Spleen (tissue), 11 donors: ENCODE results near the gene TPM1. TPM values are rescaled to one million over a fixed set of nuclear protein-coding genes. Genes with fewer than 3 reads are reported as not detected.
A peak's percentile ranks its signal among the peaks of the same experiment; 100 is the strongest.

ENCODE experiments used
- DNase-seq: peaks from one replicate; pipeline ENCODE4 v3.0.0-alpha.2; 2020
- H3K27ac ChIP-seq, 8 donors: fragments of 200-600 bp; sonication (generic) in 7 of 8; 1 replicate in 4 of 8; 2 replicates in 4 of 8; pipeline versions ENCODE4 v1.5.0 to v1.8.0; 2016 to 2021; ENCODE audit warnings: inconsistent platforms in 4 of 8, mild to moderate bottlenecking in 4 of 8, moderate library complexity in 1 of 8
- H3K27me3 ChIP-seq, 7 donors: fragments of 200-600 bp; sonication (generic) in 6 of 7; replicated peaks in 1 of 7; 1 replicate in 4 of 7; 2 replicates in 3 of 7; pipeline versions ENCODE4 v1.5.0 to v1.8.0; 2016 to 2021; ENCODE audit warnings: inconsistent platforms in 3 of 7, mild to moderate bottlenecking in 1 of 7
- H3K36me3 ChIP-seq, 6 donors: fragments of 200-600 bp; sonication (generic) in 5 of 6; 1 replicate in 4 of 6; 2 replicates in 2 of 6; pipeline versions ENCODE4 v1.5.0 to v1.8.0; 2016 to 2021; ENCODE audit warnings: inconsistent platforms in 2 of 6
- H3K4me1 ChIP-seq, 6 donors: fragments of 200-600 bp; sonication (generic) in 5 of 6; 1 replicate in 3 of 6; 2 replicates in 3 of 6; pipeline versions ENCODE4 v1.5.0 to v1.8.0; 2016 to 2021; ENCODE audit warnings: inconsistent platforms in 3 of 6
- H3K4me3 ChIP-seq, 8 donors: fragments of 200-600 bp; sonication (generic) in 7 of 8; 1 replicate in 4 of 8; 2 replicates in 4 of 8; pipeline versions ENCODE4 v1.5.0 to v1.8.0; 2016 to 2021; ENCODE audit warnings: inconsistent platforms in 4 of 8, mild to moderate bottlenecking in 4 of 8, moderate library complexity in 2 of 8
- H3K9me3 ChIP-seq, 8 donors: fragments of 200-600 bp; sonication (generic) in 7 of 8; 1 replicate in 4 of 8; 2 replicates in 4 of 8; pipeline versions ENCODE4 v1.5.0 to v1.8.0; 2016 to 2021; ENCODE audit warnings: inconsistent platforms in 4 of 8
- CTCF ChIP-seq, 11 experiments: fragments of 200-600 bp in 7 of 11; fragments of 450-650 bp in 4 of 11; sonication (generic) in 4 of 11; IDR thresholded peaks in 8 of 11; conservative IDR thresholded peaks in 3 of 11; 1 replicate in 7 of 11; 2 replicates in 4 of 11; pipeline versions ENCODE4 v1.4.0 to v1.8.0; 2016 to 2021; ENCODE audit warnings: antibody characterized with exemption in 11 of 11, inconsistent platforms in 4 of 11, mild to moderate bottlenecking in 1 of 11
- POLR2A ChIP-seq, 3 donors: fragments of 450-650 bp; IDR thresholded peaks; one replicate each; pipeline ENCODE4 v1.5.1; 2017; ENCODE audit warnings: antibody characterized with exemption in 3 of 3, mild to moderate bottlenecking in 1 of 3
- POLR2AphosphoS5 ChIP-seq, 3 donors: sonication (generic); formaldehyde crosslinking; IDR thresholded peaks; one replicate each; pipeline ENCODE4 v1.5.1; 2017; ENCODE audit warnings: antibody characterized with exemption in 3 of 3
- WGBS, 5 donors: extraction: QIAGEN DNeasy Blood & Tissue Kit in 3 of 5; methylation state at CpG; one replicate each; pipeline versions ENCODE4 v1.1.5 to v1.1.7; 2013 to 2018; 5-methylcytosine and 5-hydroxymethylcytosine counted together
- intact Hi-C: fragments of 100-400 bp; cut with DNase I; formaldehyde crosslinking; loops from one replicate; pipeline ENCODE4 v1.15.0; 2023; ENCODE audit warnings: low total_unique reads
- polyA plus RNA-seq, 3 donors: library from polyadenylated mRNA; stranded (reverse); fragments of 200-250 nt; gene quantifications; one replicate each; pipeline ENCODE4 v1.2.1, GENCODE V29; 2013
- total RNA-seq, 7 donors: library from RNA; depleted of rRNA in 3 of 7; stranded (reverse); fragments of >200 nt in 3 of 7; fragmentation: NEBNext Ultra II Directional in 4 of 7; extraction: Animal tissue kit (Norgen Biotek cat#: 25700) in 4 of 7; gene quantifications; one replicate each; pipeline versions ENCODE4 v1.1.0 to v1.2.1, GENCODE V29; 2016 to 2021
- donor health status: healthy with polysubstance abuse.
- donor health status: DM: no; HTN: no; CAD: no; lungs with moderate emphysema.
- donor health status: DM: no; HTN: no; CAD: no.
- donor health status: Bipolar disorder and iron deficiency.
- donor health status: healthy.
- donor health status: DM: no; HTN: no; CAD: no.
- donor health status: DM: yes; HTN: yes; CAD: no.

The TPM1 gene
- total and polyA plus RNA-seq, 10 donors, result 70.6 to 317 (median 123) TPM

- DNase-seq, result no peak
- H3K9me3 ChIP-seq, result no peaks in the 10 kb centered on the region
- no peaks in the 10 kb centered on the region for H3K27me3 ChIP-seq
- intact Hi-C loops, result no loop called here
- TF ChIP-seq POLR2A (IDR thresholded peaks at IDR 0.05), result no peak
- TF ChIP-seq POLR2AphosphoS5 (IDR thresholded peaks at IDR 0.05), result peak in 1 of 3 donors; percentile 27
- TF ChIP-seq CTCF (IDR thresholded peaks at IDR 0.05 in 8 of 11, conservative IDR thresholded peaks at IDR 0.05 in 3 of 11), result no peak
- H3K27ac ChIP-seq, result peak overlapping the region in 4 of 8 donors; percentile 31 to 90 (median 68)
- H3K4me3 ChIP-seq, result no peak overlapping the region
- peaks cover 0 to 29% (median 20%) of the 10 kb centered on the region in 6 donors for H3K36me3 ChIP-seq
- WGBS, 5 donors, result 58 to 80% (median 73%) methylated on average over 4 of the region's 4 CpGs
- peaks cover 4 to 77% (median 30%) of the 10 kb centered on the region in 6 donors for H3K4me1 ChIP-seq
Measured at GRCh38 chr15:63054281-63054683, 11.7 kb downstream of the TPM1 start.

- no peak for DNase-seq
- H3K36me3 ChIP-seq, result peaks cover 0 to 36% (median 27%) of the 10 kb centered on the region in 6 donors
- H3K4me3 ChIP-seq, result no peak overlapping the region
- H3K9me3 ChIP-seq, result no peaks in the 10 kb centered on the region
- H3K27me3 ChIP-seq, result no peaks in the 10 kb centered on the region
- intact Hi-C loops, result no loop called here
- peaks cover 0 to 70% (median 23%) of the 10 kb centered on the region in 6 donors for H3K4me1 ChIP-seq
- H3K27ac ChIP-seq, result no peak overlapping the region
- 70 to 82% (median 80%) methylated on average over 1 of the region's 1 CpG for WGBS, 5 donors
- TF ChIP-seq POLR2AphosphoS5 (IDR thresholded peaks at IDR 0.05) (no peak), CTCF (IDR thresholded peaks at IDR 0.05 in 8 of 11, conservative IDR thresholded peaks at IDR 0.05 in 3 of 11) (no peak), POLR2A (IDR thresholded peaks at IDR 0.05) (no peak)
Measured at GRCh38 chr15:63054985-63055384, 12.4 kb downstream of the TPM1 start.

GRCh38 chr15:63056829-63057228 is 14.3 kb downstream of the TPM1 start:
- Histone ChIP-seq H3K27ac (peak overlapping the region in 1 of 8 donors; percentile 32), H3K4me3 (no peak overlapping the region), H3K27me3 (no peaks in the 10 kb centered on the region), H3K4me1 (peaks cover 0 to 55% (median 21%) of the 10 kb centered on the region in 6 donors), H3K36me3 (peaks cover 5 to 55% (median 46%) of the 10 kb centered on the region in 6 donors), H3K9me3 (no peaks in the 10 kb centered on the region)
- intact Hi-C loops, result no loop called here
- 49 to 85% (median 54%) methylated on average over 6 of the region's 6 CpGs for WGBS, 5 donors
- no peak for DNase-seq
- TF ChIP-seq CTCF (IDR thresholded peaks at IDR 0.05 in 8 of 11, conservative IDR thresholded peaks at IDR 0.05 in 3 of 11) (no peak), POLR2AphosphoS5 (IDR thresholded peaks at IDR 0.05) (peak in 1 of 3 donors; percentile 61)

- intact Hi-C loops, result no loop called here
- peaks cover 0 to 46% (median 17%) of the 10 kb centered on the region in 6 donors for H3K4me1 ChIP-seq
- H3K27me3 ChIP-seq, result no peaks in the 10 kb centered on the region
- no peak overlapping the region for H3K4me3 ChIP-seq
- H3K27ac ChIP-seq, result peak overlapping the region in 2 of 8 donors; percentile 6 to 17
- 81 to 94% (median 88%) methylated on average over 8 of the region's 8 CpGs for WGBS, 5 donors
- no peaks in the 10 kb centered on the region for H3K9me3 ChIP-seq
- no peak for DNase-seq
- peak in 1 of 3 donors; percentile 46 for TF ChIP-seq POLR2AphosphoS5 (IDR thresholded peaks at IDR 0.05)
- no peak for TF ChIP-seq CTCF (IDR thresholded peaks at IDR 0.05 in 8 of 11, conservative IDR thresholded peaks at IDR 0.05 in 3 of 11)
- peaks cover 5 to 64% (median 54%) of the 10 kb centered on the region in 6 donors for H3K36me3 ChIP-seq
Measured at GRCh38 chr15:63057468-63058345, 15.2 kb downstream of the TPM1 start.
